ENCODE data around the gene GPR132.

DNA sequence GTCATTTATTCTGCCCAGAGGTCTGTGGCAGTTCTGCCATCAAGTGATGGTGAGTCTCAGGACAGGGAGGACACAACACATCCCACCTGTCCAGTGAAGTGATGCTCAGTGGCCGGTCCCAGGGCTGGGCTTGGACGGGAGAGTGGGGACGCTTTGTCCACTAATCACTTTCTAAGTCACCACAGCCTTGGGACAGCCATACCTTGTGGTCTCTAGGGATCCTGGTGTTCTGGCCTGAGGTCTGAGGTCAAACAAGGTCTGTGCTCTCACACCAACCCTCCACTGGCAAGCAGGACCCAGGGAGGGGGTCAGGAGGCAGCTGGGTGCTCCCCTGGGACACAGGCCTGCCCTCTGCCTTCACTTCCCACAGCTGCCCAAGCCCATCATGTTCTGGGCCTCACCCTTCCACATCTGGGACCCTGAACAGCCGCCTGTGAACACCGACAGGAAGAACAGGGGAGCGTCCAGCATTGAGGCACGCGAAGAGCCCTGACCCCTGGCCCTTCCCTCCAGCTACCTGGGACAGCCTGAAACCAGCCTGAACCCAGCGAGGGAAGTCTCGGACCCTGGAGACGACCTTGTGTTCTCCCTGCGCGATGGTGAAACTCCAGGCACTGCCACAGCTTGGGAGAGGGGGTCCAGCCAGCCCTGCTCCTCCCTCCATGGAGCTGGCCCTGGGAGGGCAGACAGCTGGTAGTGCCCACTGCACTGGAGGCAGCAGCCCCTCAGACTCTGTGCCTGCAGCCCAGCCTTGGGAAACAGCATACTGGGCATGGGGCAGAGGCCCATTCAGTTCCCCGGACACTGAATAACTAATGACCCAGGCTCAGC is 19.7 kb upstream of the GPR132 start:
- TF ChIP-seq, protein P1, sequence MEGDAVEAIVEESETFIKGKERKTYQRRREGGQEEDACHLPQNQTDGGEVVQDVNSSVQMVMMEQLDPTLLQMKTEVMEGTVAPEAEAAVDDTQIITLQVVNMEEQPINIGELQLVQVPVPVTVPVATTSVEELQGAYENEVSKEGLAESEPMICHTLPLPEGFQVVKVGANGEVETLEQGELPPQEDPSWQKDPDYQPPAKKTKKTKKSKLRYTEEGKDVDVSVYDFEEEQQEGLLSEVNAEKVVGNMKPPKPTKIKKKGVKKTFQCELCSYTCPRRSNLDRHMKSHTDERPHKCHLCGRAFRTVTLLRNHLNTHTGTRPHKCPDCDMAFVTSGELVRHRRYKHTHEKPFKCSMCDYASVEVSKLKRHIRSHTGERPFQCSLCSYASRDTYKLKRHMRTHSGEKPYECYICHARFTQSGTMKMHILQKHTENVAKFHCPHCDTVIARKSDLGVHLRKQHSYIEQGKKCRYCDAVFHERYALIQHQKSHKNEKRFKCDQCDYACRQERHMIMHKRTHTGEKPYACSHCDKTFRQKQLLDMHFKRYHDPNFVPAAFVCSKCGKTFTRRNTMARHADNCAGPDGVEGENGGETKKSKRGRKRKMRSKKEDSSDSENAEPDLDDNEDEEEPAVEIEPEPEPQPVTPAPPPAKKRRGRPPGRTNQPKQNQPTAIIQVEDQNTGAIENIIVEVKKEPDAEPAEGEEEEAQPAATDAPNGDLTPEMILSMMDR (IDR thresholded peaks at IDR 0.05): no peak
- no peak for TF ChIP-seq POLR2A (IDR thresholded peaks at IDR 0.05)
